GM12878 (cell line): ENCODE data around the gene C4BPB. TPM values are rescaled to one million over a fixed set of nuclear protein-coding genes. Genes with fewer than 3 reads are reported as not detected.

ENCODE experiments used
- ATAC-seq: fragments of 200-7000 bp; cut with Tn5 transposase; 3 replicates; pipeline ENCODE4 v1.9.1; 2020; ENCODE audit warnings: mild to moderate bottlenecking, moderate library complexity
- BruUV-seq: library from RNA; stranded (reverse); fragments of 400-500 nt; replicated peaks from 2 replicates; lab custom pipeline; 2021; lab: Mats Ljungman, UMichigan
- CTCF ChIA-PET: fragments of 300-600 bp; sonication (Branson Sonifier 250); formaldehyde crosslinking; extraction: SDS; loops from one replicate; lab custom pipeline; 2021; ENCODE audit warnings: inconsistent platforms; lab: Yijun Ruan, JAX
- POLR2A ChIA-PET: fragments of 350-600 bp; formaldehyde crosslinking; extraction: SDS; loops from one replicate; lab custom pipeline; 2021; ENCODE audit warnings: inconsistent platforms; lab: Charles Lee
- RAD21 ChIA-PET: fragments of 300-600 bp; sonication (Branson Sonifier 250); formaldehyde crosslinking; loops from one replicate; lab custom pipeline; 2023; ENCODE audit warnings: antibody characterized with exemption; ENCODE audit not compliant: unreplicated experiment; lab: Charles Lee
- SMC1A ChIA-PET: fragments of 300-600 bp; sonication (Branson Sonifier 250); formaldehyde crosslinking; loops from one replicate; lab custom pipeline; 2023; ENCODE audit not compliant: unreplicated experiment, uncharacterized antibody; lab: Charles Lee
- DNase-seq: peaks from one replicate; pipeline ENCODE4 v3.0.0-alpha.2; 2011; ENCODE audit warnings: low read depth, low spot score
- FAIRE-seq: peaks from 3 replicates; lab custom pipeline; 2011; peaks lifted over from hg19 to GRCh38; lab: Jason Lieb, UNC
- H2AFZ ChIP-seq: 2 replicates; pipeline ENCODE4 v1.6.0; 2011; ENCODE audit warnings: low read depth, low read length, control low read depth; ENCODE audit not compliant: control insufficient read depth
- H3K27ac ChIP-seq: 2 replicates; pipeline ENCODE4 v1.5.1; 2011; ENCODE audit warnings: control low read depth; ENCODE audit not compliant: control insufficient read depth, insufficient read depth
- H3K27me3 ChIP-seq, 2 experiments: replicated peaks in 1 of 2; 2 replicates each; pipeline versions ENCODE4 v1.6.0 to v1.6.1; 2011; ENCODE audit warnings: low read length in 1 of 2; ENCODE audit not compliant: control insufficient read depth in 2 of 2, insufficient read depth in 2 of 2
- H3K36me3 ChIP-seq, 2 experiments: 2 replicates each; pipeline ENCODE4 v1.5.1; 2011; ENCODE audit warnings: low read length in 1 of 2; ENCODE audit not compliant: control insufficient read depth in 2 of 2, insufficient read depth in 2 of 2
- H3K4me1 ChIP-seq: 2 replicates; pipeline ENCODE4 v1.6.1; 2011; ENCODE audit warnings: mild to moderate bottlenecking, low read length, moderate library complexity, mixed read lengths; ENCODE audit not compliant: control insufficient read depth, insufficient read depth
- H3K4me2 ChIP-seq: 2 replicates; pipeline ENCODE4 v1.6.0; 2011; ENCODE audit warnings: control low read depth; ENCODE audit not compliant: control insufficient read depth, insufficient read depth
- H3K4me3 ChIP-seq: fragments of 200-600 bp; sonication (generic); 2 replicates; pipeline ENCODE4 v1.5.1; 2016
- H3K79me2 ChIP-seq: 2 replicates; pipeline ENCODE4 v1.6.0; 2011; ENCODE audit warnings: low read length; ENCODE audit not compliant: control insufficient read depth, insufficient read depth
- H3K9ac ChIP-seq: 2 replicates; pipeline ENCODE4 v1.8.0; 2011; ENCODE audit warnings: low read length, control low read depth, mixed read lengths; ENCODE audit not compliant: control insufficient read depth, insufficient read depth
- H3K9me3 ChIP-seq: replicated peaks from 3 replicates; pipeline ENCODE4 v1.5.1; 2011; ENCODE audit warnings: mild to moderate bottlenecking, low read length; ENCODE audit not compliant: control insufficient read depth, insufficient read depth
- H4K20me1 ChIP-seq: 2 replicates; pipeline ENCODE4 v1.6.0; 2011; ENCODE audit not compliant: control insufficient read depth, insufficient read depth
- ELK1 ChIP-seq: IDR thresholded peaks from 2 replicates; pipeline ENCODE4 v1.6.1; 2012; ENCODE audit warnings: low read depth, low read length, improper control_type of control experiment
- FOXM1 ChIP-seq: IDR thresholded peaks from 2 replicates; pipeline ENCODE4 v1.6.1; 2012; ENCODE audit warnings: low read depth, mild to moderate bottlenecking, inconsistent platforms, low read length, moderate library complexity
- PKNOX1 ChIP-seq: fragments of 450-650 bp; IDR thresholded peaks from 2 replicates; pipeline ENCODE4 v1.6.1; 2016; ENCODE audit warnings: mild to moderate bottlenecking
- SIX5 ChIP-seq: IDR thresholded peaks from 2 replicates; pipeline ENCODE4 v1.6.1; 2011; ENCODE audit warnings: mild to moderate bottlenecking, low read depth, low read length, moderate library complexity; ENCODE audit not compliant: severe bottlenecking
- SMAD5 ChIP-seq: IDR thresholded peaks from 2 replicates; pipeline ENCODE4 v1.6.1; 2016; ENCODE audit warnings: antibody characterized with exemption, low read depth
- ZZZ3 ChIP-seq: IDR thresholded peaks from 2 replicates; pipeline ENCODE4 v1.6.1; 2011; ENCODE audit warnings: low read depth; ENCODE audit not compliant: control insufficient read depth, insufficient read length
- WGBS: methylation state at CpG from one replicate; pipeline ENCODE4 v1.1.6; 2016; ENCODE audit warnings: low lambda C conversion rate; ENCODE audit not compliant: insufficient replicate concordance, insufficient coverage; ENCODE audit errors: missing lambda C conversion rate; 5-methylcytosine and 5-hydroxymethylcytosine counted together
- in situ Hi-C: fragments of 300-500 bp; cut with MboI; formaldehyde crosslinking; loops from 9 replicates; pipeline ENCODE4 v1.14.3; 2018; ENCODE audit warnings: mixed read lengths
- intact Hi-C: fragments of 100-400 bp; cut with micrococcal nuclease; formaldehyde crosslinking; loops from one replicate; pipeline ENCODE4 v1.14.2; 2022; ENCODE audit not compliant: unreplicated experiment
- polyA plus RNA-seq, 11 experiments: library from polyadenylated mRNA; depleted of rRNA in 4 of 11; unstranded in 6 of 11; stranded (reverse) in 5 of 11; fragments of >200 nt; fragmentation: Nextera tagmentation in 4 of 11; fragmentation: Illumina TruSeq in 1 of 11; extraction: Ambion mirVana in 4 of 11; extraction: Trizol in 1 of 11; gene quantifications; 1 replicate in 1 of 11; 2 replicates in 10 of 11; pipeline versions ENCODE4 v1.2.1 to v1.2.3, GENCODE V29; 2011 to 2016; ENCODE audit warnings: inconsistent platforms in 2 of 11, missing spikeins in 2 of 11, low read depth in 1 of 11
- total RNA-seq, 4 experiments: library from RNA; depleted of rRNA in 3 of 4; stranded (reverse); fragments of >200 nt in 3 of 4; fragmentation: Illumina TruSeq in 1 of 4; extraction: Trizol in 1 of 4; gene quantifications; 2 replicates each; pipeline versions ENCODE4 v1.2.1 to v1.2.3, GENCODE V29; 2013 to 2021
- TF ChIP-seq, protein P1 (sequence below): fragments of 450-650 bp; IDR thresholded peaks from 2 replicates; pipeline ENCODE4 v1.6.1; 2016; ENCODE audit warnings: mild to moderate bottlenecking, moderate library complexity, borderline replicate concordance

Gene C4BPB
- total and polyA plus RNA-seq, 10 of the 15 experiments (the other 5 are each of a cell fraction or from before 2014, with no cell fraction given) = 0.31 to 1.2 (median 0.53) TPM; not detected in 1

DNA sequence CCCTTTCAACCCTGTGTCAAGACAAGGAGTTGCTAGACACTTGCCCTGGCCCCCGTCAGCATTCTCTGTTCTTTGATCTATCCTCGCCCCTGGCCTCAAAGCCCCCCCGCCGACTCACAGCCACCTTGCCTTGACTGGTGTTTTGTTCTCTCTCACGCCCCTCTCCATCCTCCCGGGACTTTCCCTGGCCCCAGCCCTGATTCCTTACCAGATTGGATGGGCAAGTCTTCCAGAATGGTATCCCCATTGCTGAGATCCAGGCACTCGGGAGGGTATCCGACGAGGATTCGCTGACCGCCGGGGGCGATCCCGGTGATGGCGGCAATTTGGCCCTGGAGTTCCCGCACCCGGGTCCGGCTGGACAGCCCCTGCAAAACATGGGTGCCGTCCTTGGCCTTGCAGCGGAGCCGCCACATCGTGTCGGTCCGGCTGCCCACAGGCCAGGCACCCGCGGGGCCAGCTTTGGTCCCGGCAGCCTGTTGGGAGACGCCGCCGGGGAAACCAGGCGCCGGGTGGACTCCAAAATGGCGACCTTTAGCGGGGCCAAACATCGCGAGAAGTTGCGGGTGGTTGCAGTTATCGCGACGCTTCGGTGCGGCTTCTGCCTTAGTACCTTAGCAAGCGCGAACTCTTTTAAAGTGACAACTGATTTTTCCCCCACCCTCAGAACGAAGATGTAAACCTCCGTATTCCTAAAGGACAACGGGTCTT, 38.0 kb upstream of the C4BPB start (continued):
- no peak for TF ChIP-seq PKNOX1
- TF ChIP-seq ZZZ3 = no peak
- no peak for TF ChIP-seq ELK1
- TF ChIP-seq SMAD5 = no peak
- TF ChIP-seq SIX5 = no peak

DNA sequence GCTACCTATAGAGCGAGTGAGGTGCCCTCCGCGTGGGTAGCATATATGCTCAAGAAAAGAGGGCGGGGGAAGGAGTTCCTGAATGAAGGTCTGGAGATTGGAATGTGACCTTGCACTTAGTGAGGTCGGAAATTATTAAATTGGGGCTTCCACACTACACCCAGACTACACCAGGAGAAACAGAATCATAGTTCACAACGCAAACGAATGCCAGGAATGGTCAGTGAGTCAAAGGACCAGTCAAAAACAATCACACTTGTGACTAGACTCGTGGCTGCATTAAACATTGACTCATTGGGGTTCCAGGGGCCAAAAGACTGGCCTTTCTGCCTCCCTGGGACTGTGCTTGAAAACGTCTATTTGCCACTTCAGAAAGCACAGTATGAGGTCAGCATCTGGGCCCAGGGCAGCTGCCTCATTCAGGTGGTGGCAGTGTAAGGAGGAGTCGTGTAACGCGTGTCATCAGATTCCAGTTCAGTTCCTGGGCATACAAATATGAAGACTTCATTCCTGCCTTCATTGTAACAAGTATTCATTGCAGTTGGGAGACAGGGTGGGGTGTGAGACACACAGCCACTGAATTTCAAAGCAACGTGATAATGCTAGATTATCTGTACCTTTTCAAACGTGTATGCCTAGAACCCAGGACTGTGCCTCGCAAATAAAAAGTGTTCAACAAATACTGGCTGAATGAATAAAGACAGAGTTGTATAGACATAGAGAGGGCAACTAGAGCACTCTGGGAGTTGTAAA, 37.3 kb upstream of the C4BPB start, which contains the start of gene YOD1:
YOD1 (minus strand) TSS at position 18 of the 753 bp plus-strand sequence. CDS start 178 bp downstream, outside the sequence.
- no peaks in the 10 kb centered on the region; the same call in 2 of the 3 replicates for H3K9me3 ChIP-seq
- in situ Hi-C loops (no loop called here), intact Hi-C loops (loop anchor here (5.0 kb wide), 1 partner anchor 119 kb away; no protein-coding TSS in a partner anchor)
- H4K20me1 ChIP-seq = no peaks in the 10 kb centered on the region
- POLR2A ChIA-PET = no interaction called here
- BruUV-seq = no TSS peak
- 33% methylated on average over 15 of the region's 15 CpGs for WGBS
- TF ChIP-seq, protein P1, sequence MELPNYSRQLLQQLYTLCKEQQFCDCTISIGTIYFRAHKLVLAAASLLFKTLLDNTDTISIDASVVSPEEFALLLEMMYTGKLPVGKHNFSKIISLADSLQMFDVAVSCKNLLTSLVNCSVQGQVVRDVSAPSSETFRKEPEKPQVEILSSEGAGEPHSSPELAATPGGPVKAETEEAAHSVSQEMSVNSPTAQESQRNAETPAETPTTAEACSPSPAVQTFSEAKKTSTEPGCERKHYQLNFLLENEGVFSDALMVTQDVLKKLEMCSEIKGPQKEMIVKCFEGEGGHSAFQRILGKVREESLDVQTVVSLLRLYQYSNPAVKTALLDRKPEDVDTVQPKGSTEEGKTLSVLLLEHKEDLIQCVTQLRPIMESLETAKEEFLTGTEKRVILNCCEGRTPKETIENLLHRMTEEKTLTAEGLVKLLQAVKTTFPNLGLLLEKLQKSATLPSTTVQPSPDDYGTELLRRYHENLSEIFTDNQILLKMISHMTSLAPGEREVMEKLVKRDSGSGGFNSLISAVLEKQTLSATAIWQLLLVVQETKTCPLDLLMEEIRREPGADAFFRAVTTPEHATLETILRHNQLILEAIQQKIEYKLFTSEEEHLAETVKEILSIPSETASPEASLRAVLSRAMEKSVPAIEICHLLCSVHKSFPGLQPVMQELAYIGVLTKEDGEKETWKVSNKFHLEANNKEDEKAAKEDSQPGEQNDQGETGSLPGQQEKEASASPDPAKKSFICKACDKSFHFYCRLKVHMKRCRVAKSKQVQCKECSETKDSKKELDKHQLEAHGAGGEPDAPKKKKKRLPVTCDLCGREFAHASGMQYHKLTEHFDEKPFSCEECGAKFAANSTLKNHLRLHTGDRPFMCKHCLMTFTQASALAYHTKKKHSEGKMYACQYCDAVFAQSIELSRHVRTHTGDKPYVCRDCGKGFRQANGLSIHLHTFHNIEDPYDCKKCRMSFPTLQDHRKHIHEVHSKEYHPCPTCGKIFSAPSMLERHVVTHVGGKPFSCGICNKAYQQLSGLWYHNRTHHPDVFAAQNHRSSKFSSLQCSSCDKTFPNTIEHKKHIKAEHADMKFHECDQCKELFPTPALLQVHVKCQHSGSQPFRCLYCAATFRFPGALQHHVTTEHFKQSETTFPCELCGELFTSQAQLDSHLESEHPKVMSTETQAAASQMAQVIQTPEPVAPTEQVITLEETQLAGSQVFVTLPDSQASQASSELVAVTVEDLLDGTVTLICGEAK = 0 out of 2 replicates have a peak, but pooled peaks have one; percentile 27
- TF ChIP-seq FOXM1 = no peak
- peak within 1 kb of the TSS; percentile 99 for H3K4me2 ChIP-seq
- H3K27ac ChIP-seq = peak within 1 kb of the TSS; percentile 55
- H3K4me3 ChIP-seq = peak within 1 kb of the TSS; percentile 94
- CTCF ChIA-PET = interaction anchor here (1.9 to 9.2 kb wide), 4 partner anchors 21 to 354 kb away, joined by 7 to 131 read pairs (median 20); no protein-coding TSS in a partner anchor
- ATAC-seq (no peak), DNase-seq (no peak), FAIRE-seq (no peak)
- peak within 1 kb of the TSS; percentile 100 for H2AFZ ChIP-seq
- SMC1A ChIA-PET = interaction anchor here (7.0 to 7.1 kb wide), 2 partner anchors 22 to 30 kb away, joined by 65 to 66 read pairs; no protein-coding TSS in a partner anchor
- peaks cover 21% of the 10 kb centered on the region for H3K4me1 ChIP-seq
- no peaks in the 10 kb centered on the region for H3K27me3 ChIP-seq
- RAD21 ChIA-PET = interaction anchor here (1.1 kb wide), 1 partner anchor 33 kb away, joined by 3 read pairs; no protein-coding TSS in a partner anchor
- H3K9ac ChIP-seq = peak within 1 kb of the TSS; percentile 84
- H3K36me3 ChIP-seq = peaks cover 0 to 8% of the 10 kb centered on the region in 2 experiments; a peak in 1 of 4 replicates
- H3K79me2 ChIP-seq = peaks cover 26% of the 10 kb centered on the region
